Vagina (tissue), 2 donors: Measurements from ENCODE around the gene PACS2.

Experiments
- CTCF ChIP-seq, 3 experiments: fragments of 450-650 bp in 2 of 3; fragments of 200-600 bp in 1 of 3; sonication (generic) in 1 of 3; IDR thresholded peaks; one replicate each; pipeline ENCODE4 v1.5.1; 2017 to 2019; ENCODE audit warnings: antibody characterized with exemption in 3 of 3, mild to moderate bottlenecking in 2 of 3, moderate library complexity in 2 of 3
- POLR2A ChIP-seq, 2 donors: fragments of 450-650 bp; IDR thresholded peaks; one replicate each; pipeline ENCODE4 v1.6.1; 2017; ENCODE audit warnings: antibody characterized with exemption in 2 of 2, mild to moderate bottlenecking in 2 of 2, moderate library complexity in 2 of 2
- POLR2AphosphoS5 ChIP-seq, 2 donors: sonication (generic); formaldehyde crosslinking; IDR thresholded peaks; one replicate each; pipeline ENCODE4 v1.9.0; 2017; ENCODE audit warnings: antibody characterized with exemption in 2 of 2, mild to moderate bottlenecking in 2 of 2, low read depth in 1 of 2; ENCODE audit not compliant: insufficient read depth in 1 of 2

GRCh38 chr14:105385322-105385637 is 70.7 kb downstream of the PACS2 start:
- TF ChIP-seq CTCF (IDR thresholded peaks at IDR 0.05) (no peak), POLR2AphosphoS5 (IDR thresholded peaks at IDR 0.05; ENCODE audit: insufficient read depth in 1 of 2, low read depth in 1 of 2) (no peak), POLR2A (IDR thresholded peaks at IDR 0.05) (no peak)
